Right atrium auricular region (tissue), 2 donors: ENCODE data around the gene ANXA9. TPM values are rescaled to one million over a fixed set of nuclear protein-coding genes. Genes with fewer than 3 reads are reported as not detected.

Experiments
- DNase-seq: peaks from one replicate; pipeline ENCODE4 v3.0.0-alpha.2; 2019; ENCODE audit warnings: low spot score
- H3K27ac ChIP-seq, 2 donors: fragments of 200-600 bp; sonication (generic); 1 replicate in 1 of 2; 2 replicates in 1 of 2; pipeline ENCODE4 v1.5.1; 2016 to 2019
- H3K27me3 ChIP-seq, 2 donors: fragments of 200-600 bp; sonication (generic); one replicate each; pipeline versions ENCODE4 v1.5.1 to v1.6.0; 2017 to 2019
- H3K36me3 ChIP-seq: fragments of 200-600 bp; sonication (generic); one replicate; pipeline ENCODE4 v1.5.1; 2016
- H3K4me1 ChIP-seq, 2 donors: fragments of 200-600 bp; sonication (generic); one replicate each; pipeline versions ENCODE4 v1.5.1 to v1.6.0; 2017 to 2019
- H3K4me3 ChIP-seq, 2 donors: fragments of 200-600 bp; sonication (generic); 1 replicate in 1 of 2; 2 replicates in 1 of 2; pipeline ENCODE4 v1.5.1; 2017 to 2019; ENCODE audit warnings: mild to moderate bottlenecking in 1 of 2, moderate library complexity in 1 of 2
- H3K9me3 ChIP-seq, 2 donors: fragments of 200-600 bp; sonication (generic); one replicate each; pipeline ENCODE4 v1.5.1; 2019
- CTCF ChIP-seq, 2 donors: fragments of 200-600 bp; sonication (generic); IDR thresholded peaks; one replicate each; pipeline ENCODE4 v1.5.1; 2019; ENCODE audit warnings: antibody characterized with exemption in 2 of 2
- total RNA-seq, 2 donors: library from RNA; depleted of rRNA; stranded (reverse); fragments of >200 nt; gene quantifications; one replicate each; pipeline ENCODE4 v1.1.0, GENCODE V29; 2016

ANXA9 gene
- total RNA-seq, 2 donors from 2014 or later, result 1.6 to 7.7 TPM

GRCh38 chr1:151035167-151035566 lies 53.1 kb downstream of the ANXA9 start:
- Histone ChIP-seq H3K4me3 (no peak overlapping the region), H3K9me3 (no peaks in the 10 kb centered on the region), H3K4me1 (peaks cover 0 to 11% of the 10 kb centered on the region in 2 donors), H3K36me3 (peaks cover 44% of the 10 kb centered on the region), H3K27me3 (no peaks in the 10 kb centered on the region), H3K27ac (peak overlapping the region in 1 of 2 donors; percentile 66)
- no peak for TF ChIP-seq CTCF (IDR thresholded peaks at IDR 0.05)
- DNase-seq, result no peak

- Histone ChIP-seq H3K27me3 (no peaks in the 10 kb centered on the region), H3K9me3 (no peaks in the 10 kb centered on the region), H3K4me3 (no peak within 1 kb of the TSS), H3K27ac (peak within 1 kb of the TSS in 1 of 2 donors; percentile 66), H3K4me1 (peaks cover 0 to 11% of the 10 kb centered on the region in 2 donors), H3K36me3 (peaks cover 32% of the 10 kb centered on the region)
- TF ChIP-seq CTCF (IDR thresholded peaks at IDR 0.05), result no peak
- DNase-seq, result no peak
Observed at GRCh38 chr1:151036356-151036755, 54.3 kb downstream of the ANXA9 start, which contains the start of gene BNIPL. TSS of gene BNIPL (plus strand) at chr1:151036586. CDS start at chr1:151036726, 140 bp downstream.

GRCh38 chr1:151037032-151037431 lies 54.9 kb downstream of the ANXA9 start:
- no peak overlapping the region for H3K4me3 ChIP-seq
- no peak overlapping the region for H3K27ac ChIP-seq
- no peaks in the 10 kb centered on the region for H3K27me3 ChIP-seq
- no peak for DNase-seq
- no peak for TF ChIP-seq CTCF (IDR thresholded peaks at IDR 0.05)
- no peaks in the 10 kb centered on the region for H3K9me3 ChIP-seq
- peaks cover 0 to 11% of the 10 kb centered on the region in 2 donors for H3K4me1 ChIP-seq
- H3K36me3 ChIP-seq, result peaks cover 25% of the 10 kb centered on the region

GRCh38 chr1:151039521-151039920 lies 57.4 kb downstream of the ANXA9 start:
- H3K27ac ChIP-seq, result no peak overlapping the region
- no peak for TF ChIP-seq CTCF (IDR thresholded peaks at IDR 0.05)
- H3K27me3 ChIP-seq, result no peaks in the 10 kb centered on the region
- no peaks in the 10 kb centered on the region for H3K9me3 ChIP-seq
- H3K36me3 ChIP-seq, result peaks cover 17% of the 10 kb centered on the region
- H3K4me3 ChIP-seq, result no peak overlapping the region
- no peak for DNase-seq
- peaks cover 0 to 10% of the 10 kb centered on the region in 2 donors for H3K4me1 ChIP-seq

GRCh38 chr1:151043163-151043562 lies 61.1 kb downstream of the ANXA9 start:
- Histone ChIP-seq H3K36me3 (peaks cover 9% of the 10 kb centered on the region), H3K9me3 (no peaks in the 10 kb centered on the region), H3K27me3 (no peaks in the 10 kb centered on the region), H3K4me3 (no peak overlapping the region), H3K27ac (no peak overlapping the region), H3K4me1 (peaks cover 0 to 11% of the 10 kb centered on the region in 2 donors)
- no peak for TF ChIP-seq CTCF (IDR thresholded peaks at IDR 0.05)
- no peak for DNase-seq

Other genes with a start within 250 kb of the ANXA9 start
- gene CTSS, start 216.5 kb upstream of the ANXA9 start, total RNA-seq, result 10 to 100 TPM in 1 of 2 donors, 1 to 10 TPM in 1; 7.3 to 33.2 TPM
- gene CTSK, start 174.0 kb upstream of the ANXA9 start, total RNA-seq, result 1 to 10 TPM; 7.5 to 9.4 TPM
- gene ARNT, start 105.7 kb upstream of the ANXA9 start, total RNA-seq, result 10 to 100 TPM; 28.3 to 40.3 TPM
- under 1 TPM; 0.28 to 0.41 TPM for gene CTXND2, start 95.2 kb upstream of the ANXA9 start, total RNA-seq
- 10 to 100 TPM; 18.6 to 18.9 TPM for gene SETDB1, start 55.9 kb upstream of the ANXA9 start, total RNA-seq
- 10 to 100 TPM; 47.9 to 91.4 TPM for gene CERS2, start 7.5 kb upstream of the ANXA9 start, total RNA-seq
- 10 to 100 TPM; 62.2 to 72.3 TPM for gene MINDY1, start 24.6 kb downstream of the ANXA9 start, total RNA-seq
- gene PRUNE1, start 26.2 kb downstream of the ANXA9 start, total RNA-seq, result 10 to 100 TPM; 52.0 to 68.4 TPM
- under 1 TPM; 0.22 to 0.24 TPM for gene BNIPL, start 54.3 kb downstream of the ANXA9 start, total RNA-seq
- gene C1orf56, start 65.5 kb downstream of the ANXA9 start, total RNA-seq, result 10 to 100 TPM in 1 of 2 donors, 1 to 10 TPM in 1; 8.8 to 16.2 TPM
- 10 to 100 TPM; 18.2 to 37.5 TPM for gene CDC42SE1, start 77.3 kb downstream of the ANXA9 start, total RNA-seq
- gene MLLT11, start 78.1 kb downstream of the ANXA9 start, total RNA-seq, result 10 to 100 TPM in 1 of 2 donors, 1 to 10 TPM in 1; 3.5 to 10.9 TPM
- gene GABPB2, start 88.5 kb downstream of the ANXA9 start, total RNA-seq, result 10 to 100 TPM; 18.0 to 19.4 TPM
- 10 to 100 TPM; 40.0 to 60.7 TPM for gene SEMA6C, start 164.3 kb downstream of the ANXA9 start, total RNA-seq
- gene TNFAIP8L2, start 174.4 kb downstream of the ANXA9 start, total RNA-seq, result 1 to 10 TPM in 1 of 2 donors, under 1 TPM in 1; 0.56 to 4.8 TPM
- 10 to 100 TPM; 14.6 to 16.1 TPM for gene LYSMD1, start 183.6 kb downstream of the ANXA9 start, total RNA-seq
- gene SCNM1, start 183.9 kb downstream of the ANXA9 start, total RNA-seq, result 10 to 100 TPM; 14.4 to 14.7 TPM
- not detected for gene TMOD4, start 193.7 kb downstream of the ANXA9 start, total RNA-seq
- 10 to 100 TPM; 23.4 to 32.1 TPM for gene VPS72, start 207.9 kb downstream of the ANXA9 start, total RNA-seq
- 10 to 100 TPM; 35.6 to 41.8 TPM for gene PIP5K1A, start 216.3 kb downstream of the ANXA9 start, total RNA-seq